GM18498 (cell line): ENCODE results near the gene UNC5A.

Experiments used
- ATAC-seq: cut with Tn5 transposase; IDR thresholded peaks from one replicate; pipeline ENCODE4 v1.9.1; 2021; ENCODE audit warnings: mild to moderate bottlenecking, moderate library complexity; ENCODE audit not compliant: unreplicated experiment

The UNC5A gene

GRCh38 chr5:176810081-176810597, at the start of gene UNC5A:
UNC5A (plus strand) TSS chr5:176810559; CDS start chr5:176810751, 192 bp downstream.
- ATAC-seq, result no peak

GRCh38 chr5:176761755-176762154, 48.6 kb upstream of the UNC5A start:
- no peak for ATAC-seq

GRCh38 chr5:176762489-176762888, 47.9 kb upstream of the UNC5A start:
- ATAC-seq, result no peak

- no peak for ATAC-seq
These were observed 44.7 kb upstream of the UNC5A start for GRCh38 chr5:176765687-176766086.

- no peak for ATAC-seq
These were observed 42.0 kb upstream of the UNC5A start for GRCh38 chr5:176768174-176768970.

GRCh38 chr5:176769911-176770310, 40.4 kb upstream of the UNC5A start:
- no peak for ATAC-seq

- no peak for ATAC-seq
These were observed 39.9 kb upstream of the UNC5A start for GRCh38 chr5:176770431-176770830.

- ATAC-seq, result no peak
These were observed 39.1 kb upstream of the UNC5A start for GRCh38 chr5:176771102-176771845.

- no peak for ATAC-seq
These were observed 37.8 kb upstream of the UNC5A start for GRCh38 chr5:176772271-176773210.

- no peak for ATAC-seq
These were observed 36.8 kb upstream of the UNC5A start for GRCh38 chr5:176773408-176774035.

- no peak for ATAC-seq
These were observed 35.9 kb upstream of the UNC5A start for GRCh38 chr5:176774216-176775171.

- no peak for ATAC-seq
These were observed 35.0 kb upstream of the UNC5A start for GRCh38 chr5:176775409-176775808.

GRCh38 chr5:176776141-176776865, 34.1 kb upstream of the UNC5A start:
- ATAC-seq, result no peak

GRCh38 chr5:176776916-176777315, 33.4 kb upstream of the UNC5A start:
- ATAC-seq, result no peak

GRCh38 chr5:176778921-176779465, 31.4 kb upstream of the UNC5A start:
- no peak for ATAC-seq

GRCh38 chr5:176779537-176779936, 30.8 kb upstream of the UNC5A start:
- ATAC-seq, result no peak

GRCh38 chr5:176780176-176781053, 29.9 kb upstream of the UNC5A start:
- ATAC-seq, result no peak

GRCh38 chr5:176781054-176781375, 29.3 kb upstream of the UNC5A start:
- ATAC-seq, result no peak
